ENCODE results near the gene PTGIS.

The PTGIS gene

DNA sequence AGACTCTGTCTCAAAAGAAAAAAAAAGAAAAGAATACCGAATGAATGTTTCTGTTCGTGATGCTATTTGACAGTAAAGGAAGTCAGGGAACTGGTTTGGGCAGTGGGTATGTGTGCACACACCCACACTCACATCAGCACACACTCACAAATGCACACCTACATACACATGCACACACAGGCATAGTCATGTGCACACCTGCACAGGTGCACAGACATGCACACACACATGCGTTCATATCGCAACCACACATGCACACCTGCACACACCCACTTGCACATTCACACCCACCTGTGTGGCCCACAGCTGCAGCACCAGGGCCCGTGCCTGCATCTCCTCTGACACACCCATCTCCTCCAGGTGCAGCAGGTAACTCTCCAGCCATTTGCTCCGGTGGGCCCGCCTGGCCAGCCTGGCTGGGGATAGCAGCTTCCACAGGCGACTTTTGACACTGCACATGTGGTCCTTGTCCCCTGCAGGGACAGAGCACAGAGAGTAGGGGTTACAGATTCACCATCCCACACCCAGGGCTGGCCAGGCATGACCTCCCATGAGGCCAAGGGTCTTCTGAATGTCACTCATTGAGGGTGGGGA is 44.1 kb downstream of the PTGIS start:
- Histone ChIP-seq H3K27me3 (ENCODE audit: control insufficient read depth, insufficient read depth, low read length) (no peaks in the 10 kb centered on the region), H3K4me1 (no peaks in the 10 kb centered on the region), H2AFZ (no peak overlapping the region), H3K27ac (no peak overlapping the region), H3K4me3 (ENCODE audit: low read depth, low read length) (no peak overlapping the region), H3K4me2 (ENCODE audit: low read length) (no peak overlapping the region), H3K9me3 (ENCODE audit: control insufficient read depth, low read length) (no peaks in the 10 kb centered on the region), H3K79me2 (no peaks in the 10 kb centered on the region), H3K36me3 (ENCODE audit: control insufficient read depth, insufficient read depth, low read length) (no peaks in the 10 kb centered on the region), H3K9ac (no peak overlapping the region)
- TF ChIP-seq CTCF (IDR thresholded peaks at IDR 0.05) = no peak

GRCh38 chr20:49521356-49521755 is 46.6 kb downstream of the PTGIS start:
- no peak for TF ChIP-seq CTCF (IDR thresholded peaks at IDR 0.05)
- H3K9ac ChIP-seq = no peak overlapping the region
- H3K9me3 ChIP-seq (ENCODE audit: control insufficient read depth, low read length) = no peaks in the 10 kb centered on the region
- H2AFZ ChIP-seq = no peak overlapping the region
- H3K36me3 ChIP-seq (ENCODE audit: control insufficient read depth, insufficient read depth, low read length) = no peaks in the 10 kb centered on the region
- no peaks in the 10 kb centered on the region for H3K79me2 ChIP-seq
- H3K27me3 ChIP-seq (ENCODE audit: control insufficient read depth, insufficient read depth, low read length) = no peaks in the 10 kb centered on the region
- H3K4me3 ChIP-seq (ENCODE audit: low read depth, low read length) = no peak overlapping the region
- H3K27ac ChIP-seq = no peak overlapping the region
- H3K4me2 ChIP-seq (ENCODE audit: low read length) = no peak overlapping the region
- H3K4me1 ChIP-seq = no peaks in the 10 kb centered on the region

- Histone ChIP-seq H3K4me3 (ENCODE audit: low read depth, low read length) (no peak overlapping the region), H3K36me3 (ENCODE audit: control insufficient read depth, insufficient read depth, low read length) (no peaks in the 10 kb centered on the region), H3K27ac (no peak overlapping the region), H3K9ac (no peak overlapping the region), H3K79me2 (no peaks in the 10 kb centered on the region), H3K9me3 (ENCODE audit: control insufficient read depth, low read length) (no peaks in the 10 kb centered on the region), H2AFZ (no peak overlapping the region), H3K4me2 (ENCODE audit: low read length) (no peak overlapping the region), H3K4me1 (no peaks in the 10 kb centered on the region), H3K27me3 (ENCODE audit: control insufficient read depth, insufficient read depth, low read length) (no peaks in the 10 kb centered on the region)
- TF ChIP-seq CTCF (IDR thresholded peaks at IDR 0.05) = no peak
These were observed 48.1 kb downstream of the PTGIS start for GRCh38 chr20:49519777-49520359.

DNA sequence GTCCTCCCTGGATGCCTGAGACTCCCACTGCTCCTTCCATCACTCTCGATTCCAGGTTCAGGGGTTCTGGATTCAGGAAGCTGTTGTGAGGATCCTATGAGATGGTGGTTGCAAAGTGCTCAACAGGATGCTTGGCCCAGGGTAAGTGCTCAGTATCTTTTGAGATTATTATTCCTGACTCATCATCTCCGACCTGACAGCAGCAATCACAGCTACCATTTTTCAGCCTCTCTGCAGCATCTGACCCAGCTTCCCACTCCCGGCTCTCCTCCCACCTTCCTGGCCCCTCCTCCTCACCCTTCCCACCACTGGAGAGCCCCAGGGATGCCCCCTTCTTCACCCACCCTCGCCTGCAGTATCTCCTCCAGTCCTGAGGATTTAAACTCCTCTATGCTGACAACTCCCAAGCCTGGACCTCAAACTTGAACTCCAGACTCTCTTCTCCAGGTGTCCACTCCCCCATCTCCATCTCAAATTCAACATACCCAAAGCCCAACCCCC is 48.7 kb downstream of the PTGIS start:
- no peaks in the 10 kb centered on the region for H3K36me3 ChIP-seq (ENCODE audit: control insufficient read depth, insufficient read depth, low read length)
- no peak overlapping the region for H2AFZ ChIP-seq
- H3K27me3 ChIP-seq (ENCODE audit: control insufficient read depth, insufficient read depth, low read length) = no peaks in the 10 kb centered on the region
- no peak overlapping the region for H3K4me3 ChIP-seq (ENCODE audit: low read depth, low read length)
- no peak overlapping the region for H3K27ac ChIP-seq
- no peaks in the 10 kb centered on the region for H3K4me1 ChIP-seq
- no peak overlapping the region for H3K9ac ChIP-seq
- no peaks in the 10 kb centered on the region for H3K79me2 ChIP-seq
- H3K4me2 ChIP-seq (ENCODE audit: low read length) = no peak overlapping the region
- H3K9me3 ChIP-seq (ENCODE audit: control insufficient read depth, low read length) = no peaks in the 10 kb centered on the region
- no peak for TF ChIP-seq CTCF (IDR thresholded peaks at IDR 0.05)

DNA sequence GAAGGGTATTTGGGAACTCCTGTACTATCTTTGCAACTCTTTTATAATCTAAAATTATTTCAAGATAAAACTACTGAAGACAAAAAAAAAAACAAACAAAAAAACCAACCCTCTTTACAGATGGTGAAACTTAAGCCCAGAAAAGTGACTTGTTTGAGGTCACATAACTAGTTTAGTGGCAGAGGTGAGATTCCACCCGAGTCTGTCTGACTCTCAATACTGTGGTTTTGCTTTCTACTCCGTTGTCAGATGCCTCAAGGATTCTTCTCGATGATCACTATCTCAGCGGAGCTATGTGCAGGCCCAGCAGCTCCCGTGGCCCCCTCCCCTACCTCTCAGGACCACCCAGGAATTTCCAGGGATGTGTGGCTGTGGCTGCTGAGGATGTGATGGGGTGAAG is 49.4 kb downstream of the PTGIS start:
- no peak for TF ChIP-seq CTCF (IDR thresholded peaks at IDR 0.05)
- no peaks in the 10 kb centered on the region for H3K79me2 ChIP-seq
- no peak overlapping the region for H3K4me2 ChIP-seq (ENCODE audit: low read length)
- H3K4me1 ChIP-seq = no peaks in the 10 kb centered on the region
- no peaks in the 10 kb centered on the region for H3K27me3 ChIP-seq (ENCODE audit: control insufficient read depth, insufficient read depth, low read length)
- no peak overlapping the region for H3K27ac ChIP-seq
- no peak overlapping the region for H3K4me3 ChIP-seq (ENCODE audit: low read depth, low read length)
- H2AFZ ChIP-seq = no peak overlapping the region
- H3K9me3 ChIP-seq (ENCODE audit: control insufficient read depth, low read length) = no peaks in the 10 kb centered on the region
- H3K36me3 ChIP-seq (ENCODE audit: control insufficient read depth, insufficient read depth, low read length) = no peaks in the 10 kb centered on the region
- H3K9ac ChIP-seq = no peak overlapping the region

Measured in parathyroid adenoma (tissue), 2 donors.